NK-92 (cell line): ENCODE data around the gene UFSP2.

ENCODE experiments used
- DNase-seq: peaks from one replicate; lab custom pipeline; 2025; ENCODE audit not compliant: unreplicated experiment; lab: John Stamatoyannopoulos, UW

Gene UFSP2

GRCh38 chr4:185426960-185427688 lies 1.4 kb upstream of the UFSP2 start:
- DNase-seq, result no peak

GRCh38 chr4:185424905-185425646 lies 688 bp downstream of the UFSP2 start:
- DNase-seq, result no peak

GRCh38 chr4:185421366-185422124 lies 4.2 kb downstream of the UFSP2 start:
- DNase-seq, result no peak

- DNase-seq, result no peak
Measured at GRCh38 chr4:185416955-185417354, 8.8 kb downstream of the UFSP2 start.

GRCh38 chr4:185412412-185412811 lies 13.4 kb downstream of the UFSP2 start:
- DNase-seq, result no peak

GRCh38 chr4:185411849-185412248 lies 13.9 kb downstream of the UFSP2 start:
- no peak for DNase-seq

GRCh38 chr4:185408432-185408831 lies 17.3 kb downstream of the UFSP2 start:
- no peak for DNase-seq

- no peak for DNase-seq
Measured at GRCh38 chr4:185405296-185405999, 20.3 kb downstream of the UFSP2 start.

- DNase-seq, result no peak
Measured at GRCh38 chr4:185404031-185404430, 21.7 kb downstream of the UFSP2 start.

- no peak for DNase-seq
Measured at GRCh38 chr4:185399466-185399865, 26.3 kb downstream of the UFSP2 start.

GRCh38 chr4:185398618-185399017 lies 27.1 kb downstream of the UFSP2 start:
- no peak for DNase-seq

GRCh38 chr4:185396724-185397385 lies 28.9 kb downstream of the UFSP2 start, which contains the start of gene ANKRD37:
ANKRD37 (plus strand) TSS chr4:185396841; CDS start chr4:185396924, 83 bp downstream.
- DNase-seq, result no peak

GRCh38 chr4:185395956-185396723 lies 29.6 kb downstream of the UFSP2 start:
- peak; percentile 62 for DNase-seq

- no peak for DNase-seq
Measured at GRCh38 chr4:185395238-185395955, 30.4 kb downstream of the UFSP2 start, which contains the start of gene LRP2BP. LRP2BP (minus strand) TSS chr4:185395924; CDS start chr4:185378186, 17,738 bp downstream.

- DNase-seq, result no peak
Measured at GRCh38 chr4:185394568-185395237, 31.1 kb downstream of the UFSP2 start.

- DNase-seq, result no peak
Measured at GRCh38 chr4:185392156-185392555, 33.6 kb downstream of the UFSP2 start.

GRCh38 chr4:185390941-185391340 lies 34.8 kb downstream of the UFSP2 start:
- DNase-seq, result no peak

- DNase-seq, result no peak
Measured at GRCh38 chr4:185387957-185388356, 37.8 kb downstream of the UFSP2 start.
